WTC11 (cell line): ENCODE results near the gene CBLB. TPM values are rescaled to one million over a fixed set of nuclear protein-coding genes. Genes with fewer than 3 reads are reported as not detected.

Experiments used
- ATAC-seq: fragments of 200-7000 bp; cut with Tn5 transposase; 2 replicates; pipeline ENCODE4 v1.10.0; 2021; ENCODE audit warnings: mild to moderate bottlenecking, moderate library complexity
- CTCF ChIA-PET: fragments of 300-600 bp; sonication (Branson Sonifier 250); formaldehyde crosslinking; loops from one replicate; lab custom pipeline; 2021; ENCODE audit warnings: antibody characterized with exemption; lab: Charles Lee
- POLR2A ChIA-PET: fragments of 350-600 bp; sonication (Branson Sonifier 250); formaldehyde crosslinking; loops from one replicate; lab custom pipeline; 2021; ENCODE audit warnings: antibody characterized with exemption; lab: Charles Lee
- DNase-seq: peaks from one replicate; pipeline ENCODE4 v3.0.0; 2021; ENCODE audit warnings: low spot score
- H3K27ac Mint-ChIP-seq: 2 replicates; pipeline ENCODE4 v1.8.0; 2021; ENCODE audit warnings: mixed read lengths
- H3K27me3 Mint-ChIP-seq: 2 replicates; pipeline ENCODE4 v1.8.0; 2021; ENCODE audit warnings: low read depth, mild to moderate bottlenecking, moderate library complexity, mixed read lengths
- H3K36me3 Mint-ChIP-seq: 2 replicates; pipeline ENCODE4 v1.8.0; 2021; ENCODE audit warnings: mixed read lengths
- H3K4me1 Mint-ChIP-seq: 2 replicates; pipeline ENCODE4 v1.8.0; 2022; ENCODE audit warnings: mixed read lengths
- H3K4me3 Mint-ChIP-seq: 2 replicates; pipeline ENCODE4 v1.8.0; 2021; ENCODE audit warnings: mild to moderate bottlenecking, moderate library complexity, mixed read lengths
- H3K9me3 Mint-ChIP-seq: 2 replicates; pipeline ENCODE4 v1.8.0; 2021; ENCODE audit warnings: mixed read lengths
- CBFB ChIP-seq: sonication (generic); formaldehyde crosslinking; IDR thresholded peaks from 2 replicates; pipeline ENCODE4 v1.8.1; 2022; ENCODE audit warnings: mild to moderate bottlenecking, low read depth, missing genetic modification reagents
- E2F1 ChIP-seq: sonication (generic); formaldehyde crosslinking; IDR thresholded peaks from 2 replicates; pipeline ENCODE4 v1.8.0; 2022; ENCODE audit warnings: mild to moderate bottlenecking, missing genetic modification reagents
- ERG ChIP-seq: fragments of 250-450 bp; sonication (Bioruptor Pico); IDR thresholded peaks from 2 replicates; pipeline ENCODE4 v1.8.0; 2021; ENCODE audit warnings: mild to moderate bottlenecking
- FOXP4 ChIP-seq: sonication (generic); formaldehyde crosslinking; IDR thresholded peaks from 2 replicates; pipeline ENCODE4 v1.8.0; 2022; ENCODE audit warnings: mild to moderate bottlenecking, missing genetic modification reagents
- GABPB1 ChIP-seq: sonication (generic); formaldehyde crosslinking; IDR thresholded peaks from 2 replicates; pipeline ENCODE4 v1.8.1; 2023; ENCODE audit warnings: mild to moderate bottlenecking, missing genetic modification reagents
- HMGXB4 ChIP-seq: sonication (generic); formaldehyde crosslinking; IDR thresholded peaks from 2 replicates; pipeline ENCODE4 v1.8.1; 2023; ENCODE audit warnings: mild to moderate bottlenecking, moderate library complexity, missing genetic modification reagents
- NFYB ChIP-seq: sonication (generic); formaldehyde crosslinking; conservative IDR thresholded peaks from 2 replicates; pipeline ENCODE4 v1.8.0; 2022; ENCODE audit warnings: low read depth, missing genetic modification reagents
- NR3C1 ChIP-seq: sonication (generic); formaldehyde crosslinking; conservative IDR thresholded peaks from 2 replicates; pipeline ENCODE4 v1.8.1; 2023; ENCODE audit warnings: low read depth, mild to moderate bottlenecking, missing genetic modification reagents
- SP1 ChIP-seq: sonication (generic); formaldehyde crosslinking; conservative IDR thresholded peaks from 2 replicates; pipeline ENCODE4 v1.8.1; 2022; ENCODE audit warnings: missing genetic modification reagents
- ZNF232 ChIP-seq: sonication (generic); formaldehyde crosslinking; IDR thresholded peaks from 2 replicates; pipeline ENCODE4 v1.8.0; 2022; ENCODE audit warnings: mild to moderate bottlenecking, missing genetic modification reagents
- ZNF671 ChIP-seq: fragments of 250-450 bp; sonication (Bioruptor Pico); IDR thresholded peaks from 2 replicates; pipeline ENCODE4 v1.8.0; 2021; ENCODE audit warnings: mild to moderate bottlenecking
- total RNA-seq: library from RNA; stranded (reverse); gene quantifications from 3 replicates; pipeline ENCODE4 v1.2.3, GENCODE V29; 2021
- TF ChIP-seq, protein P1 (sequence below): sonication (generic); formaldehyde crosslinking; IDR thresholded peaks from 2 replicates; pipeline ENCODE4 v1.8.1; 2023; ENCODE audit warnings: mild to moderate bottlenecking, missing genetic modification reagents, moderate library complexity
- TF ChIP-seq, protein P2 (sequence below): sonication (generic); formaldehyde crosslinking; IDR thresholded peaks from 2 replicates; pipeline ENCODE4 v1.8.1; 2022; ENCODE audit warnings: low read depth, missing genetic modification reagents, borderline replicate concordance

The CBLB gene
- total RNA-seq, 1 experiment from 2014 or later = 19.8 TPM

GRCh38 chr3:105691053-105691452 lies 177.8 kb downstream of the CBLB start:
- H3K27ac Mint-ChIP-seq = no peak overlapping the region
- H3K9me3 Mint-ChIP-seq = no peaks in the 10 kb centered on the region
- H3K36me3 Mint-ChIP-seq = peaks cover 6% of the 10 kb centered on the region; the same call in 1 of the 2 replicates
- H3K27me3 Mint-ChIP-seq = no peaks in the 10 kb centered on the region
- peaks cover 4% of the 10 kb centered on the region; the same call in 1 of the 2 replicates for H3K4me1 Mint-ChIP-seq
- ChIA-PET POLR2A (no interaction called here), CTCF (no interaction called here)
- no peak overlapping the region for H3K4me3 Mint-ChIP-seq
- TF ChIP-seq, protein P1, sequence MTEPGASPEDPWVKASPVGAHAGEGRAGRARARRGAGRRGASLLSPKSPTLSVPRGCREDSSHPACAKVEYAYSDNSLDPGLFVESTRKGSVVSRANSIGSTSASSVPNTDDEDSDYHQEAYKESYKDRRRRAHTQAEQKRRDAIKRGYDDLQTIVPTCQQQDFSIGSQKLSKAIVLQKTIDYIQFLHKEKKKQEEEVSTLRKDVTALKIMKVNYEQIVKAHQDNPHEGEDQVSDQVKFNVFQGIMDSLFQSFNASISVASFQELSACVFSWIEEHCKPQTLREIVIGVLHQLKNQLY (CRISPR knock-in tag) = no peak
- TF ChIP-seq ZNF671 (CRISPR knock-in tag) (no peak), NFYB (CRISPR knock-in tag) (no peak), ZNF232 (CRISPR knock-in tag) (no peak), CBFB (CRISPR knock-in tag) (no peak), NR3C1 (CRISPR knock-in tag) (no peak), ERG (CRISPR knock-in tag) (no peak)
- DNase-seq (no peak), ATAC-seq (no peak)

DNA sequence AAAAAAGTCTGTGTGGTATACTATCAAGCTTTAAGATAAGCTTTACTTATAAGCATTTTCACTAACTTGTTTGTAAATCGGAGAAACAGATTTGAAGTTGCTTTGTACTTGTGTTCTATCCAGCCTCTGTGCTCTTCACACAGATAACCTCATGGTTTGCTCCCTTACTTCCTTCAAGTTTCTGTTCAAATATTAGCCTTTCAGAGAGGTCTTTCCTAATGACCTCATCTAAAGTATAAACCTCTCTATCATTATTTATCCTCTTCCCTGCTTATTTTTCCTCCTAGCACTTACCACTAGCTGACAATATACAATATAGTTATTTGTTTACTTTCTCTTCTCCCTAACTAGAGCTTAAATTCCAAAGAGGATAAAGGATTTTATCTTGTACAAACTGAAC lies 180.0 kb downstream of the CBLB start:
- no peak overlapping the region for H3K27ac Mint-ChIP-seq
- TF ChIP-seq SP1 (no peak), FOXP4 (no peak), GABPB1 (no peak), E2F1 (CRISPR knock-in tag) (no peak), HMGXB4 (CRISPR knock-in tag) (no peak)
- TF ChIP-seq, protein P2, sequence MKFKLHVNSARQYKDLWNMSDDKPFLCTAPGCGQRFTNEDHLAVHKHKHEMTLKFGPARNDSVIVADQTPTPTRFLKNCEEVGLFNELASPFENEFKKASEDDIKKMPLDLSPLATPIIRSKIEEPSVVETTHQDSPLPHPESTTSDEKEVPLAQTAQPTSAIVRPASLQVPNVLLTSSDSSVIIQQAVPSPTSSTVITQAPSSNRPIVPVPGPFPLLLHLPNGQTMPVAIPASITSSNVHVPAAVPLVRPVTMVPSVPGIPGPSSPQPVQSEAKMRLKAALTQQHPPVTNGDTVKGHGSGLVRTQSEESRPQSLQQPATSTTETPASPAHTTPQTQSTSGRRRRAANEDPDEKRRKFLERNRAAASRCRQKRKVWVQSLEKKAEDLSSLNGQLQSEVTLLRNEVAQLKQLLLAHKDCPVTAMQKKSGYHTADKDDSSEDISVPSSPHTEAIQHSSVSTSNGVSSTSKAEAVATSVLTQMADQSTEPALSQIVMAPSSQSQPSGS (CRISPR knock-in tag) = no peak
- TF ChIP-seq, all 79 proteins: peak for 0
- ChIA-PET POLR2A (no interaction called here), CTCF (interaction anchor here (1.0 kb wide), 1 partner anchor 1430 kb away, joined by 3 read pairs; no protein-coding TSS in a partner anchor)
- H3K4me1 Mint-ChIP-seq = peaks cover 4% of the 10 kb centered on the region; the same call in 1 of the 2 replicates
- ATAC-seq (no peak), DNase-seq (no peak)
- H3K9me3 Mint-ChIP-seq = no peaks in the 10 kb centered on the region
- H3K27me3 Mint-ChIP-seq = no peaks in the 10 kb centered on the region
- no peak overlapping the region for H3K4me3 Mint-ChIP-seq
- H3K36me3 Mint-ChIP-seq = peaks cover 11% of the 10 kb centered on the region; the same call in 1 of the 2 replicates
